Medulla oblongata (tissue), 1 donor: Measurements from ENCODE around the gene ETNK2.

ENCODE experiments used
- DNase-seq: peaks from one replicate; pipeline ENCODE4 v3.0.0-alpha.2; 2015; ENCODE audit errors: extremely low spot score

The ETNK2 gene

GRCh38 chr1:204126386-204126785 is 25.5 kb downstream of the ETNK2 start:
- no peak for DNase-seq

GRCh38 chr1:204125759-204126351 is 26.0 kb downstream of the ETNK2 start:
- no peak for DNase-seq

GRCh38 chr1:204124639-204125038 is 27.2 kb downstream of the ETNK2 start:
- no peak for DNase-seq

GRCh38 chr1:204123376-204123775 is 28.5 kb downstream of the ETNK2 start:
- DNase-seq: no peak

GRCh38 chr1:204121840-204122555 is 29.8 kb downstream of the ETNK2 start:
- no peak for DNase-seq

- no peak for DNase-seq
These were observed 35.3 kb downstream of the ETNK2 start for GRCh38 chr1:204116539-204116938.

- DNase-seq: no peak
These were observed 36.7 kb downstream of the ETNK2 start for GRCh38 chr1:204115116-204115515.

GRCh38 chr1:204114606-204115005 is 37.2 kb downstream of the ETNK2 start:
- peak; percentile 53 for DNase-seq

- no peak for DNase-seq
These were observed 37.9 kb downstream of the ETNK2 start for GRCh38 chr1:204113896-204114295.

- DNase-seq: no peak
These were observed 38.7 kb downstream of the ETNK2 start for GRCh38 chr1:204112876-204113730.

GRCh38 chr1:204110894-204111633 is 40.8 kb downstream of the ETNK2 start:
- DNase-seq: no peak

- DNase-seq: peak; percentile 58
These were observed 43.3 kb downstream of the ETNK2 start for GRCh38 chr1:204108312-204109141.

GRCh38 chr1:204107892-204108291 is 44.0 kb downstream of the ETNK2 start:
- no peak for DNase-seq

GRCh38 chr1:204106825-204107224 is 45.0 kb downstream of the ETNK2 start:
- DNase-seq: no peak

- DNase-seq: no peak
These were observed 46.7 kb downstream of the ETNK2 start for GRCh38 chr1:204105131-204105515.

GRCh38 chr1:204104331-204105130 is 47.3 kb downstream of the ETNK2 start:
- no peak for DNase-seq

- DNase-seq: no peak
These were observed 48.5 kb downstream of the ETNK2 start for GRCh38 chr1:204103431-204103741.

GRCh38 chr1:204102739-204103430 is 49.0 kb downstream of the ETNK2 start:
- no peak for DNase-seq

- DNase-seq: no peak
These were observed 49.7 kb downstream of the ETNK2 start for GRCh38 chr1:204102029-204102611.
